ENCODE data around the gene CFAP20DC.
"Not testable (repeated sequence)": the region's sequence is repeated elsewhere in the genome, so short reads cannot be mapped to it uniquely, and the experiment has no call there.

DNA sequence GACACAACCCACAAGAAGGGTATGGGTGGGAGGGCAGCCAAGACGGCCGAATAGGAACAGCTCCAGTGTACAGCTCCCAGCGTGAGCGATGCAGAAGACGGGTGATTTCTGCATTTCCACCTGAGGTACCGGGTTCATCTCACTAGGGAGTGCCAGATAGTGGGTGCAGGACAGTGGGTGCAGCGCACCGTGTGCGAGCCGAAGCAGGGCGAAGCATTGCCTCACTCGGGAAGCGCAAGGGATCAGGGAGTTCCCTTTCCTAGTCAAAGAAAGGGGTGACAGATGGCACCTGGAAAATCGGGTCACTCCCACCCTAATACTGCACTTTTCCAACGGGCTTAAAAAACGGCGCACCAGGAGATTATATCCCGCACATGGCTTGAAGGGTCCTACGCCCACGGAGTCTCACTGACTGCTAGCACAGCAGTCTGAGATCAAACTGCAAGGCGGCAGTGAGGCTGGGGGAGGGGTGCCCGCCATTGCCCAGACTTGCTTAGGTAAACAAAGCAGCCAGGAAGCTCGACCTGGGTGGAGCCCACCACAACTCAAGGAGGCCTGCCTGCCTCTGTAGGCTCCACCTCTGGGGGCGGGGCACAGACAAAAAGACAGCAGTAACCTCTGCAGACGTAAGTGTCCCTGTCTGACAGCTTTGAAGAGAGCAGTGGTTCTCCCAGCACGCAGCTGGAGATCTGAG, 243.1 kb downstream of the CFAP20DC start:
- TF ChIP-seq, protein P1, sequence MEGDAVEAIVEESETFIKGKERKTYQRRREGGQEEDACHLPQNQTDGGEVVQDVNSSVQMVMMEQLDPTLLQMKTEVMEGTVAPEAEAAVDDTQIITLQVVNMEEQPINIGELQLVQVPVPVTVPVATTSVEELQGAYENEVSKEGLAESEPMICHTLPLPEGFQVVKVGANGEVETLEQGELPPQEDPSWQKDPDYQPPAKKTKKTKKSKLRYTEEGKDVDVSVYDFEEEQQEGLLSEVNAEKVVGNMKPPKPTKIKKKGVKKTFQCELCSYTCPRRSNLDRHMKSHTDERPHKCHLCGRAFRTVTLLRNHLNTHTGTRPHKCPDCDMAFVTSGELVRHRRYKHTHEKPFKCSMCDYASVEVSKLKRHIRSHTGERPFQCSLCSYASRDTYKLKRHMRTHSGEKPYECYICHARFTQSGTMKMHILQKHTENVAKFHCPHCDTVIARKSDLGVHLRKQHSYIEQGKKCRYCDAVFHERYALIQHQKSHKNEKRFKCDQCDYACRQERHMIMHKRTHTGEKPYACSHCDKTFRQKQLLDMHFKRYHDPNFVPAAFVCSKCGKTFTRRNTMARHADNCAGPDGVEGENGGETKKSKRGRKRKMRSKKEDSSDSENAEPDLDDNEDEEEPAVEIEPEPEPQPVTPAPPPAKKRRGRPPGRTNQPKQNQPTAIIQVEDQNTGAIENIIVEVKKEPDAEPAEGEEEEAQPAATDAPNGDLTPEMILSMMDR (IDR thresholded peaks at IDR 0.05), result not testable (repeated sequence)
- not testable (repeated sequence) for TF ChIP-seq POLR2AphosphoS5 (IDR thresholded peaks at IDR 0.05)

Data from gastroesophageal sphincter (tissue), 3 donors.